A549 (cell line): Measurements from ENCODE around the gene WSCD2. TPM values are rescaled to one million over a fixed set of nuclear protein-coding genes. Genes with fewer than 3 reads are reported as not detected.

ENCODE experiments used
- ATAC-seq, 2 experiments: fragments of 200-7000 bp in 1 of 2; fragments of >200 bp in 1 of 2; cut with Nextera tagmentation in 1 of 2; cut with Tn5 transposase in 1 of 2; 3 replicates each; pipeline versions ENCODE4 v1.8.0 to v1.9.1; 2018 to 2020; ENCODE audit warnings: mild to moderate bottlenecking in 1 of 2, moderate library complexity in 1 of 2
- CTCF ChIA-PET: fragments of 300-600 bp; sonication (Branson Sonifier 250); formaldehyde crosslinking; extraction: SDS; loops from one replicate; lab custom pipeline; 2021; ENCODE audit warnings: antibody characterized with exemption, inconsistent platforms; lab: Yijun Ruan, JAX
- POLR2A ChIA-PET: fragments of 350-600 bp; formaldehyde crosslinking; extraction: SDS; loops from one replicate; lab custom pipeline; 2021; ENCODE audit warnings: antibody characterized with exemption, inconsistent platforms; lab: Yijun Ruan, JAX
- DNase-seq, 2 experiments: peaks; one replicate each; pipeline versions ENCODE4 v3.0.0 to v3.0.0-alpha.2; 2011 to 2016; ENCODE audit warnings: low read depth in 1 of 2, low spot score in 1 of 2
- FAIRE-seq: peaks from 2 replicates; lab custom pipeline; 2011; peaks lifted over from hg19 to GRCh38; lab: Jason Lieb, UNC
- H3K27ac ChIP-seq, 2 experiments: fragments of >200 bp; sonication (Bioruptor Twin); formaldehyde crosslinking; 3 replicates each; pipeline ENCODE4 v1.5.1; 2016 to 2017
- H3K4me1 ChIP-seq: fragments of >200 bp; sonication (Bioruptor Twin); formaldehyde crosslinking; 3 replicates; pipeline ENCODE4 v1.6.1; 2016
- H3K4me2 ChIP-seq: fragments of >200 bp; sonication (Bioruptor Twin); formaldehyde crosslinking; 3 replicates; pipeline ENCODE4 v1.6.1; 2016
- H3K4me3 ChIP-seq: fragments of >200 bp; sonication (Bioruptor Twin); formaldehyde crosslinking; 3 replicates; pipeline ENCODE4 v1.5.1; 2016
- H3K9me3 ChIP-seq: fragments of >200 bp; sonication (Bioruptor Twin); formaldehyde crosslinking; 3 replicates; pipeline ENCODE4 v1.6.1; 2016
- BCL3 ChIP-seq: fragments of >200 bp; sonication (Bioruptor Twin); formaldehyde crosslinking; IDR thresholded peaks from 3 replicates; pipeline ENCODE4 v1.6.1; 2016
- CBX2 ChIP-seq: fragments of 200-600 bp; sonication (generic); IDR thresholded peaks from 2 replicates; pipeline ENCODE4 v1.6.1; 2016; ENCODE audit warnings: low read depth, mild to moderate bottlenecking, borderline replicate concordance
- CHD4 ChIP-seq: fragments of 200-600 bp; sonication (generic); IDR thresholded peaks from 2 replicates; pipeline ENCODE4 v1.6.1; 2016; ENCODE audit warnings: antibody characterized with exemption, mild to moderate bottlenecking, borderline replicate concordance
- EHF ChIP-seq: fragments of 250-450 bp; sonication (Bioruptor Pico); IDR thresholded peaks from 2 replicates; pipeline ENCODE4 v1.5.0; 2020; ENCODE audit warnings: mild to moderate bottlenecking
- EHMT2 ChIP-seq: fragments of 200-600 bp; sonication (generic); IDR thresholded peaks from 2 replicates; pipeline ENCODE4 v1.6.1; 2016; ENCODE audit warnings: antibody characterized with exemption, low read depth, mild to moderate bottlenecking, moderate library complexity
- ESRRA ChIP-seq: fragments of 150-350 bp; IDR thresholded peaks from 2 replicates; pipeline ENCODE4 v1.6.1; 2014; ENCODE audit warnings: mild to moderate bottlenecking, low read length, borderline replicate concordance
- FOXS1 ChIP-seq: fragments of 250-450 bp; sonication (Bioruptor Pico); IDR thresholded peaks from 2 replicates; pipeline ENCODE4 v1.5.0; 2020; ENCODE audit warnings: mild to moderate bottlenecking, moderate library complexity
- GATA3 ChIP-seq: IDR thresholded peaks from 2 replicates; pipeline ENCODE4 v1.6.1; 2012; ENCODE audit warnings: borderline replicate concordance
- HMGXB4 ChIP-seq: fragments of 250-450 bp; sonication (Bioruptor Pico); IDR thresholded peaks from 2 replicates; pipeline ENCODE4 v1.5.0; 2021; ENCODE audit warnings: mild to moderate bottlenecking, moderate library complexity, borderline replicate concordance
- HOXB13 ChIP-seq: fragments of 250-450 bp; sonication (Bioruptor Pico); IDR thresholded peaks from 2 replicates; pipeline ENCODE4 v1.5.0; 2020; ENCODE audit warnings: low read depth, mild to moderate bottlenecking, moderate library complexity
- HOXB5 ChIP-seq: fragments of 250-450 bp; sonication (Bioruptor Pico); IDR thresholded peaks from 2 replicates; pipeline ENCODE4 v1.5.0; 2020; ENCODE audit warnings: mild to moderate bottlenecking, moderate library complexity
- JUN ChIP-seq, 2 experiments: fragments of >200 bp; sonication (Bioruptor Twin); formaldehyde crosslinking; IDR thresholded peaks; 2 replicates in 1 of 2; 3 replicates in 1 of 2; pipeline ENCODE4 v1.6.1; 2016 to 2017
- MAFK ChIP-seq: fragments of 450-650 bp; IDR thresholded peaks from 2 replicates; pipeline ENCODE4 v1.6.1; 2014; ENCODE audit not compliant: partially characterized antibody
- MAZ ChIP-seq: fragments of 150-350 bp; IDR thresholded peaks from 2 replicates; pipeline ENCODE4 v1.6.1; 2014; ENCODE audit warnings: antibody characterized with exemption, low read depth, low read length, borderline replicate concordance
- MYC ChIP-seq: IDR thresholded peaks from 2 replicates; pipeline ENCODE4 v1.6.1; 2012; ENCODE audit warnings: mild to moderate bottlenecking, inconsistent platforms, low read length, improper control_type of control experiment, borderline replicate concordance
- NFE2L2 ChIP-seq: fragments of 150-350 bp; conservative IDR thresholded peaks from 2 replicates; pipeline ENCODE4 v1.6.1; 2014; ENCODE audit warnings: low read length
- POLR2A ChIP-seq: IDR thresholded peaks from 2 replicates; pipeline ENCODE4 v1.6.1; 2012; ENCODE audit warnings: mild to moderate bottlenecking, low read length
- REST ChIP-seq: fragments of 200-600 bp; sonication (generic); IDR thresholded peaks from 2 replicates; pipeline ENCODE4 v1.6.1; 2016; ENCODE audit warnings: antibody characterized with exemption, mild to moderate bottlenecking, moderate library complexity
- RFX5 ChIP-seq: fragments of 450-650 bp; IDR thresholded peaks from 2 replicates; pipeline ENCODE4 v1.7.1; 2014; ENCODE audit warnings: antibody characterized with exemption, mild to moderate bottlenecking, moderate library complexity
- SMC3 ChIP-seq: fragments of >200 bp; sonication (Bioruptor Twin); formaldehyde crosslinking; IDR thresholded peaks from 3 replicates; pipeline ENCODE4 v1.6.1; 2018; ENCODE audit warnings: inconsistent platforms
- TP53 ChIP-seq: fragments of 250-450 bp; sonication (Bioruptor Pico); IDR thresholded peaks from 2 replicates; pipeline ENCODE4 v1.5.0; 2021; ENCODE audit warnings: mild to moderate bottlenecking, moderate library complexity
- ZFP36 ChIP-seq: fragments of 450-650 bp; IDR thresholded peaks from 2 replicates; pipeline ENCODE4 v1.6.1; 2014; ENCODE audit warnings: borderline replicate concordance; ENCODE audit not compliant: partially characterized antibody
- ZSCAN20 ChIP-seq: fragments of 250-450 bp; sonication (Bioruptor Pico); IDR thresholded peaks from 2 replicates; pipeline ENCODE4 v1.8.0; 2022; ENCODE audit warnings: mild to moderate bottlenecking, moderate library complexity
- WGBS: methylation state at CpG from one replicate; pipeline ENCODE4 v1.1.6; 2017; ENCODE audit errors: missing lambda C conversion rate; 5-methylcytosine and 5-hydroxymethylcytosine counted together
- polyA plus RNA-seq, 4 experiments: library from polyadenylated mRNA; depleted of rRNA in 3 of 4; stranded (reverse); fragments of >200 nt; fragmentation: RNase III in 1 of 4; extraction: RNeasy Plus Mini Kit Qiagen cat#74134 plus additional on column Dnase treatment in 1 of 4; gene quantifications; 2 replicates in 3 of 4; 3 replicates in 1 of 4; pipeline ENCODE4 v1.2.3, GENCODE V29; 2011 to 2017
- TF ChIP-seq, protein P1 (sequence below): fragments of 250-450 bp; sonication (Bioruptor Pico); IDR thresholded peaks from 2 replicates; pipeline ENCODE4 v1.5.0; 2020; ENCODE audit warnings: low read depth, mild to moderate bottlenecking, moderate library complexity

Gene WSCD2
- polyA plus RNA-seq, 2 of the 4 experiments (the other 2 are of a cell fraction), result not detected

- TF ChIP-seq MYC, result no peak
- no peak for TF ChIP-seq EHMT2
- no peak for TF ChIP-seq ESRRA
- TF ChIP-seq MAZ, result no peak
Measured at GRCh38 chr12:108193917-108194316, 64.8 kb downstream of the WSCD2 start (continued).

- DNase-seq, result no peak
- CTCF ChIA-PET, result interaction anchor here (0.6 to 4.8 kb wide), 11 partner anchors 9 to 1586 kb away, joined by 3 to 34 read pairs (median 4); no protein-coding TSS in a partner anchor
Measured at GRCh38 chr12:108194585-108194984, 65.5 kb downstream of the WSCD2 start.

DNA sequence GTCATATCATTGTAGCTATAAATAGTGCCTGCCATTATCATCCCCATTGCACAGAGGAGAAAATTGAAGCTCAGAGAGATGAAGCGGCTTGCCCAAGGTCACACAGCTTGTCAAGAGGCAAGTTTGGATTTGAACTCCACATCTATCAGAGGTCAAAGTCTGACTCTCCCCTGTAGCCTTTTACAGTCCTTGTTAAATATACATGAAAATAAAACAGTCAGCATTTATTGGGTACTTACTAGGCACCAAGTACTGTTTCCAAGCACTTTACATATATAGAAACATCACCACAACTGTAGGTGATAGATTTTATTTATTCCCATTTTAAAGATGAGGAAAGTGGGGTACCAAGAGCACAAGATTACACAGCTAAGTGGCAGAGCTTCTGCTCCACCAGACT, 67.2 kb downstream of the WSCD2 start:
- Histone ChIP-seq H3K4me3 (no peak overlapping the region), H3K9me3 (no peaks in the 10 kb centered on the region), H3K4me2 (no peak overlapping the region), H3K27ac (no peak overlapping the region), H3K4me1 (no peaks in the 10 kb centered on the region)
- WGBS, result 0% methylated on average over 1 of the region's 1 CpG
- ChIA-PET CTCF (interaction anchor here (0.9 to 4.8 kb wide), 4 partner anchors 13 to 261 kb away, joined by 4 to 34 read pairs (median 4); no protein-coding TSS in a partner anchor), POLR2A (no interaction called here)
- FAIRE-seq (no peak), DNase-seq (no peak), ATAC-seq (no peak)
- TF ChIP-seq TP53 (CRISPR knock-in tag) (no peak), CHD4 (no peak), FOXS1 (CRISPR knock-in tag) (no peak), MAFK (peak; percentile 73)

More at GRCh38 chr12:108194585-108194984, 65.5 kb downstream of the WSCD2 start:
- FAIRE-seq (no peak), ATAC-seq (no peak)
- Histone ChIP-seq H3K27ac (no peak overlapping the region), H3K4me2 (no peak overlapping the region), H3K9me3 (no peaks in the 10 kb centered on the region), H3K4me1 (no peaks in the 10 kb centered on the region)
- TF ChIP-seq SMC3 (no peak), REST (peak; percentile 77), RFX5 (no peak)
- TF ChIP-seq, all 56 proteins: peak for 1
- 14% methylated on average over 1 of the region's 1 CpG for WGBS
- H3K4me3 ChIP-seq, result no peak overlapping the region
- POLR2A ChIA-PET, result no interaction called here

DNA sequence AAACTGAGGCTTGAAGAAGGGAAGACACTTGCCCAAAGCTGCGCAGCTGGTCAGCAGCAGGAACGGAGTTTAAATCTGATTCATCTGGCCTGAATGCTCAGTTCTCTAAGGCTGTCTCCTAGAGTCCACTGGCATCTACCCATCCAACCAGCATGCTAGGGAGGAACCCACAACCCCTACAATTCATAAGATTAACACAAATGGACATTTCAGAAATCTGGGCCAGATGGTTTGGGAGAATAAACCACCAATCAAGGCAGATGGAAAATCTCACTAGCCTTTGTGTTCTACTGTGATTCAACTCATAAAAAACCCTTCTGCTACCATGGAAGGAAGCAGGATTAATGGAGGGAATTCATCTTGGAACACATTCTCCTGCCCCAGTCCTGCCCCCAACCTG, 67.8 kb downstream of the WSCD2 start:
- no peak for FAIRE-seq
- no peak for DNase-seq
- CTCF ChIA-PET, result interaction anchor here (1.6 to 4.8 kb wide), 2 partner anchors 206 to 260 kb away, joined by 4 to 34 read pairs; no protein-coding TSS in a partner anchor
- ATAC-seq, result no peak
- WGBS, result 0% methylated on average over 2 of the region's 2 CpGs
- H3K9me3 ChIP-seq, result no peaks in the 10 kb centered on the region
- POLR2A ChIA-PET, result no interaction called here
- H3K4me1 ChIP-seq, result no peaks in the 10 kb centered on the region
- H3K27ac ChIP-seq, result no peak overlapping the region
- no peak overlapping the region for H3K4me3 ChIP-seq
- H3K4me2 ChIP-seq, result no peak overlapping the region
- no peak for TF ChIP-seq FOXS1 (CRISPR knock-in tag)
- no peak for TF ChIP-seq MAFK
- no peak for TF ChIP-seq ZSCAN20 (CRISPR knock-in tag)
- TF ChIP-seq, protein P1, sequence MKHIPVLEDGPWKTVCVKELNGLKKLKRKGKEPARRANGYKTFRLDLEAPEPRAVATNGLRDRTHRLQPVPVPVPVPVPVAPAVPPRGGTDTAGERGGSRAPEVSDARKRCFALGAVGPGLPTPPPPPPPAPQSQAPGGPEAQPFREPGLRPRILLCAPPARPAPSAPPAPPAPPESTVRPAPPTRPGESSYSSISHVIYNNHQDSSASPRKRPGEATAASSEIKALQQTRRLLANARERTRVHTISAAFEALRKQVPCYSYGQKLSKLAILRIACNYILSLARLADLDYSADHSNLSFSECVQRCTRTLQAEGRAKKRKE (CRISPR knock-in tag), result no peak
- TF ChIP-seq BCL3, result no peak
- TF ChIP-seq CBX2, result no peak
- TF ChIP-seq NFE2L2, result no peak
- TF ChIP-seq HOXB13 (CRISPR knock-in tag), result no peak
- TF ChIP-seq GATA3, result no peak
- no peak for TF ChIP-seq CHD4
- TF ChIP-seq HMGXB4 (CRISPR knock-in tag), result no peak
- no peak for TF ChIP-seq JUN (IDR thresholded peaks at IDR 0.05)
- no peak for TF ChIP-seq TP53 (CRISPR knock-in tag)
- TF ChIP-seq HOXB5 (CRISPR knock-in tag), result no peak
- no peak for TF ChIP-seq POLR2A
- TF ChIP-seq EHF (CRISPR knock-in tag), result no peak
- no peak for TF ChIP-seq ZFP36
